K562 (cell line): ENCODE results near the gene SMCO3. TPM values are rescaled to one million over a fixed set of nuclear protein-coding genes. Genes with fewer than 3 reads are reported as not detected.

Experiments
- DMBX1 ChIP-seq: fragments of 250-450 bp; sonication (Bioruptor Pico); IDR thresholded peaks from 2 replicates; pipeline ENCODE4 v1.8.0; 2022; ENCODE audit warnings: inconsistent platforms, mild to moderate bottlenecking, moderate library complexity, borderline replicate concordance
- FOS ChIP-seq: IDR thresholded peaks from 3 replicates; pipeline ENCODE4 v1.6.1; 2011; ENCODE audit not compliant: insufficient read length; ENCODE audit errors: extremely low read depth
- FOXA3 ChIP-seq, 2 experiments: fragments of 450-650 bp in 1 of 2; sonication (generic) in 1 of 2; formaldehyde crosslinking; IDR thresholded peaks in 1 of 2; conservative IDR thresholded peaks in 1 of 2; 2 replicates each; pipeline versions ENCODE4 v1.4.0 to v1.8.0; 2020 to 2022; ENCODE audit warnings: mild to moderate bottlenecking in 2 of 2, missing genetic modification reagents in 1 of 2
- MEF2D ChIP-seq: conservative IDR thresholded peaks from 2 replicates; pipeline ENCODE4 v1.6.1; 2016; ENCODE audit warnings: low read depth, missing genetic modification characterization, missing compliant biosample characterization
- PKNOX1 ChIP-seq: fragments of 450-650 bp; IDR thresholded peaks from 2 replicates; pipeline ENCODE4 v1.6.1; 2016
- PRPF4 ChIP-seq: fragments of 200-400 bp; formaldehyde crosslinking; IDR thresholded peaks from one replicate; pipeline ENCODE4 v1.6.1; 2017; ENCODE audit warnings: low read length, low read depth, mild to moderate bottlenecking; ENCODE audit not compliant: insufficient read depth, poor library complexity, severe bottlenecking
- RFX1 ChIP-seq: fragments of 450-650 bp; IDR thresholded peaks from 2 replicates; pipeline ENCODE4 v1.6.1; 2016; ENCODE audit warnings: mild to moderate bottlenecking, moderate library complexity
- SREBF2 ChIP-seq: sonication (generic); formaldehyde crosslinking; IDR thresholded peaks from 2 replicates; pipeline ENCODE4 v1.4.0; 2020; ENCODE audit warnings: mild to moderate bottlenecking, missing genetic modification reagents
- ZBTB40 ChIP-seq, 2 experiments: fragments of 450-650 bp in 1 of 2; sonication (generic) in 1 of 2; formaldehyde crosslinking in 1 of 2; IDR thresholded peaks; 2 replicates each; pipeline versions ENCODE4 v1.7.1 to v1.9.0; 2016 to 2022; ENCODE audit warnings: inconsistent platforms in 1 of 2, mild to moderate bottlenecking in 1 of 2, missing genetic modification reagents in 1 of 2
- ZNF347 ChIP-seq: fragments of 450-650 bp; formaldehyde crosslinking; IDR thresholded peaks from 2 replicates; pipeline ENCODE4 v1.4.0; 2020; ENCODE audit warnings: low read depth, mild to moderate bottlenecking, moderate library complexity
- ZNF639 ChIP-seq, 2 experiments: fragments of 200-800 bp in 1 of 2; sonication (Bioruptor generic) in 1 of 2; sonication (generic) in 1 of 2; formaldehyde crosslinking in 1 of 2; IDR thresholded peaks in 1 of 2; conservative IDR thresholded peaks in 1 of 2; 2 replicates each; pipeline versions ENCODE4 v1.5.0 to v1.6.1; 2016 to 2020; ENCODE audit warnings: missing compliant biosample characterization in 1 of 2, missing genetic modification characterization in 1 of 2, missing genetic modification reagents in 1 of 2
- polyA plus RNA-seq, 8 experiments: library from polyadenylated mRNA; depleted of rRNA in 4 of 8; stranded (reverse) in 5 of 8; unstranded in 3 of 8; fragments of >200 nt; fragmentation: Nextera tagmentation in 2 of 8; fragmentation: Illumina TruSeq in 1 of 8; extraction: Ambion mirVana in 2 of 8; extraction: Trizol in 1 of 8; gene quantifications; 2 replicates each; pipeline versions ENCODE4 v1.2.1 to v1.2.3, GENCODE V29; 2011 to 2014; ENCODE audit warnings: inconsistent platforms in 1 of 8, missing spikeins in 1 of 8
- total RNA-seq, 7 experiments: library from RNA; depleted of rRNA in 6 of 7; stranded (reverse); fragments of >200 nt in 6 of 7; fragmentation: Illumina TruSeq in 2 of 7; extraction: Trizol in 2 of 7; gene quantifications; 2 replicates each; pipeline versions ENCODE4 v1.2.1 to v1.2.3, GENCODE V29; 2011 to 2021; ENCODE audit warnings: low replicate concordance in 1 of 7

Gene SMCO3
- total and polyA plus RNA-seq, 9 of the 15 experiments (the other 6 are each of a cell fraction or from before 2014, with no cell fraction given), result 0.10 to 0.14 TPM; not detected in 7

- TF ChIP-seq ZBTB40 (IDR thresholded peaks at IDR 0.05) (no peak), ZBTB40 (CRISPR knock-in tag; IDR thresholded peaks at IDR 0.05) (no peak), MEF2D (no peak), RFX1 (no peak), DMBX1 (CRISPR knock-in tag) (no peak), FOXA3 (CRISPR knock-in tag; conservative IDR thresholded peaks at IDR 0.05 in 1 of 2, IDR thresholded peaks at IDR 0.05 in 1 of 2) (no peak), FOS (no peak), ZNF639 (CRISPR knock-in tag; conservative IDR thresholded peaks at IDR 0.05 in 1 of 2, IDR thresholded peaks at IDR 0.05 in 1 of 2) (no peak), PKNOX1 (no peak), ZNF347 (no peak), SREBF2 (CRISPR knock-in tag) (no peak), PRPF4 (no peak)
These were observed 31.2 kb downstream of the SMCO3 start (continued) for GRCh38 chr12:14782756-14783155.
